Suprapubic skin (tissue), 4 donors: ENCODE measurements around the gene MXI1. TPM values are rescaled to one million over a fixed set of nuclear protein-coding genes. Genes with fewer than 3 reads are reported as not detected.

Experiments used
- DNase-seq, 2 donors: peaks; one replicate each; pipeline ENCODE4 v3.0.0-alpha.2; 2019; ENCODE audit warnings: low spot score in 2 of 2
- H3K27ac ChIP-seq: fragments of 200-600 bp; sonication (generic); one replicate; pipeline ENCODE4 v1.5.1; 2019
- H3K27me3 ChIP-seq: fragments of 200-600 bp; sonication (generic); one replicate; pipeline ENCODE4 v1.5.1; 2019
- H3K36me3 ChIP-seq: fragments of 200-600 bp; sonication (generic); one replicate; pipeline ENCODE4 v1.5.1; 2019
- H3K4me1 ChIP-seq: fragments of 200-600 bp; sonication (generic); one replicate; pipeline ENCODE4 v1.5.1; 2019
- H3K4me3 ChIP-seq: fragments of 200-600 bp; sonication (generic); one replicate; pipeline ENCODE4 v1.5.1; 2019; ENCODE audit warnings: mild to moderate bottlenecking
- H3K9me3 ChIP-seq: fragments of 200-600 bp; sonication (generic); one replicate; pipeline ENCODE4 v1.5.1; 2019
- EP300 ChIP-seq: sonication (generic); formaldehyde crosslinking; IDR thresholded peaks from one replicate; pipeline ENCODE4 v1.6.1; 2017; ENCODE audit warnings: antibody characterized with exemption
- POLR2A ChIP-seq, 2 donors: fragments of 450-650 bp; IDR thresholded peaks; one replicate each; pipeline ENCODE4 v1.6.1; 2017; ENCODE audit warnings: antibody characterized with exemption in 2 of 2, mild to moderate bottlenecking in 2 of 2, moderate library complexity in 2 of 2
- POLR2AphosphoS5 ChIP-seq, 3 donors: sonication (generic); formaldehyde crosslinking; IDR thresholded peaks; one replicate each; pipeline ENCODE4 v1.6.1; 2017; ENCODE audit warnings: antibody characterized with exemption in 3 of 3
- WGBS: methylation state at CpG from one replicate; pipeline ENCODE4 v1.1.5; 2018; 5-methylcytosine and 5-hydroxymethylcytosine counted together
- total RNA-seq, 4 donors: library from RNA; depleted of rRNA; stranded (reverse); fragments of >200 nt; gene quantifications; one replicate each; pipeline ENCODE4 v1.1.0, GENCODE V29; 2016
- TF ChIP-seq, protein P1 (sequence below), 2 donors: fragments of 200-600 bp in 1 of 2; fragments of 450-650 bp in 1 of 2; sonication (generic) in 1 of 2; IDR thresholded peaks; one replicate each; pipeline ENCODE4 v1.5.1; 2016 to 2019; ENCODE audit warnings: antibody characterized with exemption in 2 of 2, mild to moderate bottlenecking in 1 of 2, moderate library complexity in 1 of 2

MXI1 gene
- total RNA-seq, 4 donors from 2014 or later, result 64.3 to 77.9 (median 70.9) TPM

DNA sequence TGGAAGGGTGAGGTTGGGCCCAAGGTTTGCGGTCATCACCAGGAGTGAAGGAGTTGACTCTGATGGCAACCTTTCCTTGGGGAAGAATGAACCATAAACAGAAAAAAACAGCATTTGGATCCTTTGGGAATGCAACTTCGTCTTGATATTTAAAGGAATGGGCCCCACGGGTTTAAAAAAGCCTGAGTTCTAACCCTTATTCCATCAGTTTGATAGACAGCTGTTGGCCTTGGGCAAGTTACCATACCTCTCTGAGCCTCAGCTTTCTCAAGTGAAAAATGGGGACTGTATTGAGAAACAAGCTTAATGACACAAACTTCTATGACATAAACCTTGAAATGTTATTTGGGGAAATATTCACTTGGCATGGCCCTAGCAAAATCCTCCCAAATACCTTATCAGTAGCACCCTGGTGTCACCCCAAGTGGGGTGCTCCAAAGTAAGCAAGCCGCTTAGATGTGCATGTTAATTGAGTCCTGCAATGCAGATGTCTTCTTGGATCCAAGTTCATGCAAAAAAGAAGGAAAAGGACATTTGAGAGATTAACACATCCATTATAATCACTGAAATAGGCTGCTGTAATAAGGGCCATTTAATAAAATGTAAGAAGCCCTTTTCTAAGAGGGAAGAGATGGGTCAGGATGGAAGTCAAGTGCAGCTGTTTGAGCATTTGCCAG is 13.8 kb downstream of the MXI1 start:
- H3K36me3 ChIP-seq, result no peaks in the 10 kb centered on the region
- WGBS, result 81% methylated on average over 4 of the region's 4 CpGs
- TF ChIP-seq EP300 (no peak), POLR2A (IDR thresholded peaks at IDR 0.05) (no peak)
- TF ChIP-seq, protein P1, sequence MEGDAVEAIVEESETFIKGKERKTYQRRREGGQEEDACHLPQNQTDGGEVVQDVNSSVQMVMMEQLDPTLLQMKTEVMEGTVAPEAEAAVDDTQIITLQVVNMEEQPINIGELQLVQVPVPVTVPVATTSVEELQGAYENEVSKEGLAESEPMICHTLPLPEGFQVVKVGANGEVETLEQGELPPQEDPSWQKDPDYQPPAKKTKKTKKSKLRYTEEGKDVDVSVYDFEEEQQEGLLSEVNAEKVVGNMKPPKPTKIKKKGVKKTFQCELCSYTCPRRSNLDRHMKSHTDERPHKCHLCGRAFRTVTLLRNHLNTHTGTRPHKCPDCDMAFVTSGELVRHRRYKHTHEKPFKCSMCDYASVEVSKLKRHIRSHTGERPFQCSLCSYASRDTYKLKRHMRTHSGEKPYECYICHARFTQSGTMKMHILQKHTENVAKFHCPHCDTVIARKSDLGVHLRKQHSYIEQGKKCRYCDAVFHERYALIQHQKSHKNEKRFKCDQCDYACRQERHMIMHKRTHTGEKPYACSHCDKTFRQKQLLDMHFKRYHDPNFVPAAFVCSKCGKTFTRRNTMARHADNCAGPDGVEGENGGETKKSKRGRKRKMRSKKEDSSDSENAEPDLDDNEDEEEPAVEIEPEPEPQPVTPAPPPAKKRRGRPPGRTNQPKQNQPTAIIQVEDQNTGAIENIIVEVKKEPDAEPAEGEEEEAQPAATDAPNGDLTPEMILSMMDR (IDR thresholded peaks at IDR 0.05), result no peak
- peak overlapping the region; percentile 62 for H3K27ac ChIP-seq
- DNase-seq, result no peak
- peak overlapping the region; percentile 41 for H3K4me3 ChIP-seq
- H3K9me3 ChIP-seq, result no peaks in the 10 kb centered on the region
- no peaks in the 10 kb centered on the region for H3K27me3 ChIP-seq
- H3K4me1 ChIP-seq, result peaks cover 44% of the 10 kb centered on the region

DNA sequence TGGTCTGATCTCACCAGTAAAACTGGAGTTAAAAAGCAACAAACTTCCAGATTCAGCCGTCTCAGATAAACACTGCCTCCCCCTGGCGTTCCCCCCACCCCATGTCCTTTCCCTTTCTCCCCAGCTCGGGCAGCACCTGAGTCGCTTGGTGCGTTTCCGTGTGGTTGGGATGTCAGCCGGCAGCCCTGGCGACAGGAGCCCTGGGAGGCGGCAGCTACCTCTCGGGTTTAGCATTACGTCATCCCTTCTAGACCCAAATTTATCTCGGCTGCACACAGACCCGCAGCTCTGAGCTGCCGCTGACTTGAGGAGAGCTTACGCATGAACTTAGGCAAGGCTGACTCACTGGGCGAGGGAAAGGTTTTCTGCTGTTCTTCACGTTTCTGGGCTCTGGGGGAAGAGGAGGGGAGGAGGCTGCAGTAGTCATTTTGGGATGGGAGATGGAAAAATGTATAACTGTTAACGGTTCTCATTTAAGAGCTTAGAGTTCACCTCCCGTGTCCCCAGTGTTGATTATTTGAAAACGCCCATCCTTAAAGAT is 14.4 kb downstream of the MXI1 start:
- peak overlapping the region; percentile 41 for H3K4me3 ChIP-seq

DNA sequence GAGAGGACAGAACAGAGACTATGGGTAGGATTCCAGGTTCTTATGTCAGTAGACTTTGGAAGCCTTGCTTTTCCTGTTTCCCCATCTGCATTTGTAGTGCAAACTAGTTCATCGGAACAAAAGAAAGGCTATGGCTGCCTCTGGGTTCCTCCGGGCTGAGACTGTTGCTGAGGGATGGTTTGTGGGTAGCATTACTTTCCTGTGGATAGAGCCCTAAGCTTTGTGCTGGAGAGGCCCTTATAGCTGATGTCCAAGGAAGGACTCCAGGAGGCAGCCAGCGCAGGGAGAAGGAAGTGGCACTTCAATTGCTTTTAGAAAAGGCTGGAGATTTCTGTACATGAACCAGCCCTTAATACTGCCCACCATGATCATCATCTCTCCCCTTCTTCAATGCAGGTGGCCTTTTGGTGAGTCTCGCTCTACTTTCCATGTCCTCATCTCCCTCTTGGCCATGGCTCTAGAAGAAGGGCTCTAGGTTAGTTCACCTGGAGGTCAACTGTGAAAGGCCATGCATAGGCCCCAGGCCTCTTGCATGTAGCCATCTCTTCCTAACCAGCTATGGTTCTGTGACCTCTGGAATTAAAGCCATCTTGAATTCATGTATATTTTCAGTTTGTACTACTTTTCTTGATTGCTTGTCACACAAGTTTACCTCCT is 15.4 kb downstream of the MXI1 start:
- TF ChIP-seq EP300 (no peak), POLR2A (IDR thresholded peaks at IDR 0.05) (no peak), POLR2AphosphoS5 (IDR thresholded peaks at IDR 0.05) (no peak)
- TF ChIP-seq, protein P1 (IDR thresholded peaks at IDR 0.05), result no peak
- no peak for DNase-seq
- no peaks in the 10 kb centered on the region for H3K9me3 ChIP-seq
- H3K27me3 ChIP-seq, result no peaks in the 10 kb centered on the region
- no peaks in the 10 kb centered on the region for H3K36me3 ChIP-seq
- no peak overlapping the region for H3K27ac ChIP-seq
- WGBS, result 97% methylated on average over 3 of the region's 4 CpGs
- peaks cover 43% of the 10 kb centered on the region for H3K4me1 ChIP-seq
- no peak overlapping the region for H3K4me3 ChIP-seq

More for the DNA sequence above, 14.4 kb downstream of the MXI1 start:
- H3K27ac ChIP-seq, result peak overlapping the region; percentile 62
- WGBS, result 7% methylated on average over 18 of the region's 20 CpGs
- H3K36me3 ChIP-seq, result no peaks in the 10 kb centered on the region
- no peaks in the 10 kb centered on the region for H3K27me3 ChIP-seq
- peak in 1 of 2 donors; percentile 82 for DNase-seq
- TF ChIP-seq POLR2A (IDR thresholded peaks at IDR 0.05) (no peak), POLR2AphosphoS5 (IDR thresholded peaks at IDR 0.05) (no peak), EP300 (no peak)
- TF ChIP-seq, protein P1 (IDR thresholded peaks at IDR 0.05), result no peak
- H3K9me3 ChIP-seq, result no peaks in the 10 kb centered on the region
- peaks cover 44% of the 10 kb centered on the region for H3K4me1 ChIP-seq

DNA sequence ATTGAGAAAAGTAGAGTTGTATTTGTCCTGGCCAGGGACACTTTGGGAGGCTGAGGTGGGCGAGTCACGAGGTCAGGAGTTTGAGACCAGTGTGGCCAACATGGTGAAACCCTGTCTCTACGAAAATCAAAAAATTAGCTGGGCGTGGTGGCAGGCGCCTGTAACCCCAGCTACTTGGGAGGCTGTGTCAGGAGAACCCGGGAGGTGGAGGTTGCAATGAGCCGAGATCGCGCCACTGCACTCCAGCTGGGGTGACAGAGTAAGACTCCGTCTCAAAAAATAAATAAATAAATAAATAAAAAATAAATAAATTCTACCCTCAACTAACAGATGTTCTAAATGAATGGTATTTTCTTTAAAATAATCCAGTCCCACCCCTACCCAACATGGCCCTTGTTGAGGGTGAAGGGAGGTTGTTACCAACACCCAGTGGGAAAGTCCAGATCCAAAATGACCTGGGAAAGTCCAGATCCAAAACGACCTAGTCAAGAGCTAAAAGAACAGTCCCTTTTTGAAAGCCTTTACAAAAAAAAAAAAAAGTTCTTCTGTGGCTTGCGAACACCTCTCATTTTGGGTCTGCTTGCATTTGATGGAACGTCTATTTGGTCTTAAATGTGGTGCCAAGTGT is 16.0 kb downstream of the MXI1 start:
- no peaks in the 10 kb centered on the region for H3K27me3 ChIP-seq
- H3K4me3 ChIP-seq, result no peak overlapping the region
- 89% methylated on average over 13 of the region's 13 CpGs for WGBS
- no peaks in the 10 kb centered on the region for H3K9me3 ChIP-seq
- peaks cover 40% of the 10 kb centered on the region for H3K4me1 ChIP-seq
- DNase-seq, result no peak
- no peak overlapping the region for H3K27ac ChIP-seq
- H3K36me3 ChIP-seq, result no peaks in the 10 kb centered on the region
- no peak for TF ChIP-seq POLR2A (IDR thresholded peaks at IDR 0.05)
- TF ChIP-seq, protein P1 (IDR thresholded peaks at IDR 0.05), result no peak
- TF ChIP-seq POLR2AphosphoS5 (IDR thresholded peaks at IDR 0.05), result no peak
- TF ChIP-seq EP300, result no peak

DNA sequence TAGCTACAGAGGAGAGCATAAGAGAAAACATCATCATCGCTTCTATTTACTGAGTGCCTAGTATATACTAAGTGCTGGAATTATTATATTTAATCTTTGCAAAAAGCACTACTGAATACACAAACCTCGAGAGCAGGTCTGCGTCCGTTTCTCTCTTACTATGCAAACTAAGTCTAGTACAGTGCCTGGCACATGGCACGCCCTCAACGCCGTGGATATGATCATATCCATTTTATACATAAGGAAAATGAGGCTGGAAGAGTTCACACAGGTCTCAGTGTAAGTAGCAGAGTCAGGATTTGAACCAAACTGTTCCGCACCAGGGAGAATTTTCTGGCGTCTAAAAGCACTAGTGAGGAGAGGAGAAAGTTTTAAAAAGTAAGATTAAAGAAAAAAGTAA is 17.6 kb downstream of the MXI1 start:
- DNase-seq, result no peak
- Histone ChIP-seq H3K4me1 (peaks cover 34% of the 10 kb centered on the region), H3K9me3 (no peaks in the 10 kb centered on the region), H3K27me3 (no peaks in the 10 kb centered on the region), H3K36me3 (peaks cover 6% of the 10 kb centered on the region), H3K27ac (no peak overlapping the region), H3K4me3 (peak overlapping the region; percentile 81)
- TF ChIP-seq POLR2A (IDR thresholded peaks at IDR 0.05), result no peak
- TF ChIP-seq, protein P1 (IDR thresholded peaks at IDR 0.05), result no peak
- TF ChIP-seq POLR2AphosphoS5 (IDR thresholded peaks at IDR 0.05), result no peak
- TF ChIP-seq EP300, result no peak
- WGBS, result 69% methylated on average over 9 of the region's 9 CpGs
